Loucy (cell line): ENCODE results near the gene VWA8.

ENCODE experiments used
- CTCF ChIP-seq: fragments of 200-600 bp; sonication (generic); conservative IDR thresholded peaks from 2 replicates; pipeline ENCODE4 v1.5.1; 2014; ENCODE audit warnings: mild to moderate bottlenecking, antibody characterized with exemption, low read length
- EZH2phosphoT487 ChIP-seq: fragments of 200-600 bp; IDR thresholded peaks from 2 replicates; pipeline ENCODE4 v1.6.1; 2018; ENCODE audit warnings: antibody characterized with exemption, mild to moderate bottlenecking, moderate library complexity, borderline replicate concordance

DNA sequence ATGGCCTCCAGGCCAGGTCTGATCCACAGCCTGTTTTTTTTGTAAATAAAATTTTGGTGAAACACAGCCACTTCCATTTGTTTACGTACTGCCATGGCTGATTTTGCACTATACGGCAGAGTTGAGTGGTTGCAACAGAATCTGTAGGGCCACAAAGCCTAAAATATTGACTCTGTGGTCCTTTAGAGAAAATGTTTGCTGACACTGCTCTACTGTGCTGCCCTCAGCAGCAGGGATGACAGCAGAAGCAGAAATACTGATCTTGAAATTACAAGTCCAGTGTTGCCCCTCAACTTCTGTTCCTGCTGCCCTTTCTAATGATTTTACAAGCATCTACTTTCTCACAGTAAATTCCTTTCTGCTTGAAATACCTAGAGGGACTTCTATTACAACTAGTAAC lies 258.4 kb downstream of the VWA8 start:
- TF ChIP-seq CTCF (no peak), EZH2phosphoT487 (no peak)
